H1 (cell line): ENCODE measurements around the gene NFIA.

Experiments
- CTCF ChIP-seq, 3 experiments: IDR thresholded peaks; 1 replicate in 2 of 3; 2 replicates in 1 of 3; pipeline versions ENCODE4 v1.5.1 to v1.6.1; 2011; ENCODE audit warnings: low read length in 3 of 3, mild to moderate bottlenecking in 3 of 3, inconsistent platforms in 2 of 3, low read depth in 1 of 3, moderate library complexity in 1 of 3; ENCODE audit not compliant: insufficient read depth in 1 of 3; ENCODE audit errors: control extremely low read depth in 1 of 3
- EP300 ChIP-seq, 2 experiments: IDR thresholded peaks; 1 replicate in 1 of 2; 2 replicates in 1 of 2; pipeline ENCODE4 v1.6.1; 2011 to 2012; ENCODE audit warnings: low read depth in 2 of 2, low read length in 2 of 2, mild to moderate bottlenecking in 2 of 2, borderline replicate concordance in 1 of 2, inconsistent platforms in 1 of 2, moderate library complexity in 1 of 2
- SRF ChIP-seq: IDR thresholded peaks from 2 replicates; pipeline ENCODE4 v1.6.1; 2011; ENCODE audit warnings: mild to moderate bottlenecking, low read depth, low read length, moderate library complexity

GRCh38 chr1:61444288-61444687 lies 361.9 kb downstream of the NFIA start:
- TF ChIP-seq CTCF (IDR thresholded peaks at IDR 0.05; ENCODE audit: control extremely low read depth in 1 of 3, insufficient read depth in 1 of 3, low read depth in 1 of 3, low read length in 3 of 3) (no peak), SRF (no peak), EP300 (IDR thresholded peaks at IDR 0.05; ENCODE audit: borderline replicate concordance in 1 of 2, low read depth in 2 of 2, low read length in 2 of 2) (no peak)
